Fibroblast of upper back skin (primary cell): Measurements from ENCODE around the gene GPT2.
"Not testable (repeated sequence)": the region's sequence is repeated elsewhere in the genome, so short reads cannot be mapped to it uniquely, and the experiment has no call there.

Experiments
- DNase-seq: peaks from one replicate; pipeline ENCODE4 v3.0.0-alpha.2; 2013

GPT2 gene

GRCh38 chr16:46862555-46863447 lies 21.4 kb upstream of the GPT2 start:
- DNase-seq, result no peak

- no peak for DNase-seq
Measured at GRCh38 chr16:46866286-46866685, 17.9 kb upstream of the GPT2 start.

GRCh38 chr16:46867486-46867885 lies 16.7 kb upstream of the GPT2 start:
- DNase-seq, result not testable (repeated sequence)

- not testable (repeated sequence) for DNase-seq
Measured at GRCh38 chr16:46868891-46869290, 15.3 kb upstream of the GPT2 start.

GRCh38 chr16:46871597-46871996 lies 12.6 kb upstream of the GPT2 start:
- no peak for DNase-seq

GRCh38 chr16:46873201-46873600 lies 11.0 kb upstream of the GPT2 start:
- no peak for DNase-seq

- DNase-seq, result no peak
Measured at GRCh38 chr16:46875243-46875642, 8.9 kb upstream of the GPT2 start.

- DNase-seq, result no peak
Measured at GRCh38 chr16:46882304-46882939, 1.7 kb upstream of the GPT2 start.

- no peak for DNase-seq
Measured at GRCh38 chr16:46882940-46883307, 1.2 kb upstream of the GPT2 start.

- no peak for DNase-seq
Measured at GRCh38 chr16:46883353-46883689, 841 bp upstream of the GPT2 start.

- no peak for DNase-seq
Measured at GRCh38 chr16:46884513-46885293, 541 bp downstream of the GPT2 start.

GRCh38 chr16:46885960-46886763 lies 2.0 kb downstream of the GPT2 start:
- DNase-seq, result peak; percentile 29

- DNase-seq, result no peak
Measured at GRCh38 chr16:46886764-46887523, 2.8 kb downstream of the GPT2 start.

GRCh38 chr16:46887524-46887854 lies 3.3 kb downstream of the GPT2 start:
- DNase-seq, result no peak

GRCh38 chr16:46889245-46889941 lies 5.2 kb downstream of the GPT2 start:
- no peak for DNase-seq

GRCh38 chr16:46889942-46890300 lies 5.8 kb downstream of the GPT2 start:
- DNase-seq, result no peak

- DNase-seq, result no peak
Measured at GRCh38 chr16:46891910-46892309, 7.7 kb downstream of the GPT2 start.

GRCh38 chr16:46894036-46894672 lies 10.0 kb downstream of the GPT2 start:
- DNase-seq, result peak; percentile 45

GRCh38 chr16:46895399-46896313 lies 11.5 kb downstream of the GPT2 start:
- DNase-seq, result no peak
